ENCODE measurements around the gene COX17. TPM values are rescaled to one million over a fixed set of nuclear protein-coding genes. Genes with fewer than 3 reads are reported as not detected.
A peak's percentile ranks its signal among the peaks of the same experiment; 100 is the strongest.

The COX17 gene
- total RNA-seq, 4 donors from 2014 or later: 22.1 to 45.7 (median 31.6) TPM

GRCh38 chr3:119645813-119646212 lies 31.4 kb downstream of the COX17 start:
- no peak for ATAC-seq (ENCODE audit: low FRiP score)
- DNase-seq (ENCODE audit: low spot score): no peak
- no peak for TF ChIP-seq CTCF (IDR thresholded peaks at IDR 0.05)

GRCh38 chr3:119644481-119644880 lies 32.7 kb downstream of the COX17 start:
- no peak for TF ChIP-seq CTCF (IDR thresholded peaks at IDR 0.05)
- DNase-seq (ENCODE audit: low spot score) (no peak), ATAC-seq (ENCODE audit: low FRiP score) (no peak)

- DNase-seq (ENCODE audit: low spot score): no peak
- TF ChIP-seq CTCF (IDR thresholded peaks at IDR 0.05): no peak
- peak; percentile 37 for ATAC-seq (ENCODE audit: low FRiP score)
These were observed 33.7 kb downstream of the COX17 start for GRCh38 chr3:119643528-119643927.

GRCh38 chr3:119642746-119643473 lies 34.3 kb downstream of the COX17 start:
- TF ChIP-seq CTCF (IDR thresholded peaks at IDR 0.05): no peak
- no peak for ATAC-seq (ENCODE audit: low FRiP score)
- no peak for DNase-seq (ENCODE audit: low spot score)

GRCh38 chr3:119641416-119641815 lies 35.8 kb downstream of the COX17 start:
- TF ChIP-seq CTCF (IDR thresholded peaks at IDR 0.05): no peak
- DNase-seq (ENCODE audit: low spot score) (no peak), ATAC-seq (ENCODE audit: low FRiP score) (no peak)

- DNase-seq (ENCODE audit: low spot score) (no peak), ATAC-seq (ENCODE audit: low FRiP score) (no peak)
- no peak for TF ChIP-seq CTCF (IDR thresholded peaks at IDR 0.05)
These were observed 37.5 kb downstream of the COX17 start for GRCh38 chr3:119639494-119640350.
